Activated CD4-positive, alpha-beta T cell treated with anti-CD3 and anti-CD28 coated beads, Interleukin-2, Interleukin-4, amounts not matched to agents 100 ng/mL and 50 ng/mL, durations not matched to agents 16 hours and 8 hours (primary cell): Measurements from ENCODE around the gene SPACA4.

Source experiments
- DNase-seq: peaks from one replicate; pipeline ENCODE4 v3.0.0-alpha.2; 2020; ENCODE audit warnings: low spot score

The SPACA4 gene

DNA sequence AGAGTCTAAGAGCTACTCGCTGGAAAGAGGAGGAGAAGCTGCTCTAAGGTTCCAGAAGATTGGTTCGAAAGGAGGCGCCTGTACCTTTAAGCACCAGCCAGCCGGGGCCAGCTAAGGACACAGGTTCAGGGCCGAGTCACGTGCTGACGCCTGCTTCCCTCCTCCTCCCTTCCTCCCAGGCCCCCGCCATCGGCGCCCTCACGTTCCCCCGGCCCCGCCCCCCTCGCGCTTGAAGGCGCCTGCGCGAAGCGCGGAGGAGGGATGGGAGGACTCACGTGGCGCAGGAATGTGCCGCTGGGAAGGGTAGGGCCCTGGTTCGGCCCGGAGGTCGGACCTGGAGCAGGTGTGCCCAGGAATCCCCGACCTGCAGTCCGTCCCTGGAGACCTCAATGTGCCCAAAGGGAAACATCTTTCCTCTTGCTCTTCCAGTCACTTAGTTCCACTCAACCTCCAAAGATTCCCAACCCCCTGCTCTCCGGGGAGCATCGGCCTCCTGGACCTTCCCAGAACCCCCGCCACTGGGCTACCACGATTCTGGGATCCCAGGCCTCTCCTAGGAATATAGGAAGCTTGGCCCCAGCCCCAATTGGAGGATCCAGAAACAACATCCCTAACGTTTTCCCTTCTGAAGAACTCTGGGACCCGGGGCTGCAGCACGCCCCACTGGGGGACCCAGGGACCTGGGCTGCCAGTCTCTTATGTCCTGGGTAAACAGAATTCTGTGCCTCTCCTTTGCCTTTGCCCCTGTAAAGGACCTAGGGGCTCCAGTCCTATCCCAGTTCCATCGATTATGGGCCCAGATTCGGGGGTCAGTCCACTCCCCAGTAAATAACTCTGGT lies 28.1 kb downstream of the SPACA4 start:
- DNase-seq: peak; percentile 93

DNA sequence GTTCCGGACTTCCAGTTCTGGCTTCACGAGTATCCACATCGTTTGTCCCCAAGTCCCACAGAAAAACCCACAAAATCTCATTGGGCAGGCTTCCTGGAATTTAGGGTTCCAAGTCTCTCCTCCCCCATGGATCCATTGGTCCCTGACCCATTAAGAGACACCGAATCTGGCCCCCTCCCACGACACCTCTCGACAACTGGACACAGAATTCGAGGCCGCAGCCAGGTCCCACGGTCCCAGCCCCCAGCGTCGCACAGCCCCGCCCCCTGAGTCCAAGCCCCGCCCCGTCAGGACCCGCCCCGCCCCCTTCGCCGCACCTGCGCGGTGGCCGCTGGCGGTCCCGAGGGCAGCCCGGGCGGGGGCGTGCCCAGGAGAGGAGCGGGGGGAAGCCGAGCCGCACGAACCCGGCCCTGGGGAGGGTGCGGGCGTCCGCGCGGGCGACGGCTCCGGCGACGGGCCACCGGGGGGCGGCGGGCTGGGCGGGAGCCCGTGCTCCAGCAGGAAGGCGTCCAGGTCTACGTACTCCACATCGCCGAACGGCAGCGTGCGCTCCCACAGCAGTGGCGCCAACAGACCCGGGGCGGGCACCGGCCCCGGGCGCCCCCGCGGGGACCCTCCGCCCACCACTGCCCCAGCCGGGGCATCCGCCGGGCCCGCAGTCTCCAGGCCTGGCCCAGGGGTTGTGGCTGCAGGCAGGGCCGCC lies 28.9 kb downstream of the SPACA4 start:
- DNase-seq: peak; percentile 67

DNA sequence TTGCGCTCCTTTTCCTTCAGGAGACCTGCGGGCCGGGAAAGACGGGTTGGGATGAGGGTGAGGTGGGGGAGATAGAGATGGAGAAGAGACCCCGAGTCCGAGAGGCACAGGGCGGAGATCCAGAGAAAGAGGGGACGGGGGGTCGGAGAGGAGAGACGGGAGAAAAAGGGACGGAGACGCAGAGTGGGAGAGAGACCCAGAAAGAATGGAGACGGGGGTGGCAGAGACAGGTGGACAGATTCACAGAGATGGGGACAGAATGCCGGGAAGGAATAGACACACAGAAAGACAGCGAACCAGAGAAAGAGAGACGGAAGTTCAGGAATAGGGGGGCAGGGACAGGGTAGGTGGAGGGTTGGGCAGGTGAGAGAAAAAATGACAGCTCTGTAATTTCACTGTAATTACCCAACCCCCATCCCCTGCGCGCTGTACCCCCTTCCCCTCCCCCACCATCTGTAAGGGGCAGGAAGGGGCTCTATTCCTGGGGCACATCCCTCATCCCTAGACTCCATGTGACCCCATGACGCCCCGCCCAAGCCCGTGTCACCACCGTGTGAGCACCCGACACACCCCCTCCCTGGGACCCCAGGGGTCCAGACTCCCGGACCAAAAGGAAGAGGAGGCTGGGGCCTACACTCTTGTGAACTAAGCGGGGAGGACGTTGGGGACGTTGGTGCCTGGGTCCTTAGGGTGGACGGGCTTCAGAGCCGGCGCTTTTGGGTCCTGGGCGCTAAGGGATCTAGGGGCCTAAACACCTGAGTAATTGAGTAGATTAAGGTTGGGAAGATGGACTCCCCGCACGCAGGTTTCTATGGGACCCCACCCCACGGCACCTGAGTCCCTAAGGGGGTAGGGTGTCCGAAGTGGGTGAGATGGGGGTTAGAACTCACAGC lies 29.7 kb downstream of the SPACA4 start:
- DNase-seq: no peak

DNA sequence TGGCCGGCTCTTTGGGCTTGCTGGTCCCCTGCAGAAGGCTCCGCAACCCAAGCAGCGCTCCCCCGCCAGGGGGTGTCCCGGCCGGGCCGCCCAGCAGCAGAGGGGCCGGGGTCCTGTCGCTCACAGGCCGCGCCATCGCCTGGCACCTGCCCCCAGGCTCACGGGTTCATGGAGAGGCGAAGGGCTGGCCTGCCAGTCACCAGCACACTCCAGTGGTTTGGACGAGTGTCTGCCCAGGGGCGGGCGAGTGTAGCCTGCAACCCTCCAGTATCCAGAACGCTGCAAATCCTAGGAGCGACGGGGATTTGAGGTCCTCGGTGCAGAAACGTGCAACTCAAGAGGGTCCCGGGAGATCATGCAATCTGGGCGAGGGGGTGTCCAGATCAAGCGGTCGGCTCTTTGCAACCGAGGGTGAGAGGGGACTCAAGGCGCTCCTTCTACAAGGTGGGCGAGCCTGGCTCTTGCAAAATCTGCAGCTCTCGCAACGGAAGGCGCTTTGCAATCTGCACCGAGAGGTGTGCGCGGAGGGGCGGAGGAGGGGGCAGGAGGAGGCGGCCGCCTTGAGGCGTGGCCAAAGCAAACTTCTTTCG lies 30.4 kb downstream of the SPACA4 start, which contains the start of gene DBP:
TSS of gene DBP (minus strand) at position 521 of the 590 bp plus-strand sequence. CDS start at position 136, 385 bp downstream.
- DNase-seq: no peak

DNA sequence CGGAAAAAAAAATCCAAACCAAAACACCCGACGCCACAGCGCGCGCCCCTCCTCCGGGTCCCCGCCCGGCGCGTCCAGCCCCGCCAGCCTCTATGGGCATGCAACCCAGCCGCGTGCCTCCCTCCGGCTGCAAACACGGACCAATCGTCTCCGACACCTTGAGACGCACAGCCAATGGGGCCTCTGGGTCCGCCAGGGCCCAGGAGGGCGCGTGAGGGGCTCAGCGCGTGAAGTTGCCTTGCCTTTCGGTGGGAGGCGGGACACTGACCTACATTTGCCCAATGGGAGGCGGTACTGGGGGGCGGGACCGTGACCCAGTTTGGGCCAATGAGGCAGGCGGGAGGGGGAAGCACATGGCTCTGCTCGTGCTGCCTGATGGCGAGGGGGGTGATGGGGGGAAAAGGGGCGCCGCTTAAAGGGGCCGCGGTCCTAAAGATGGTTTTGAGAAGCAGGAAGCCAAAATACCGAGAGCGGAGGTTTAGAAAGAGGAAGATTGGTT lies 31.0 kb downstream of the SPACA4 start:
- DNase-seq: peak; percentile 98

DNA sequence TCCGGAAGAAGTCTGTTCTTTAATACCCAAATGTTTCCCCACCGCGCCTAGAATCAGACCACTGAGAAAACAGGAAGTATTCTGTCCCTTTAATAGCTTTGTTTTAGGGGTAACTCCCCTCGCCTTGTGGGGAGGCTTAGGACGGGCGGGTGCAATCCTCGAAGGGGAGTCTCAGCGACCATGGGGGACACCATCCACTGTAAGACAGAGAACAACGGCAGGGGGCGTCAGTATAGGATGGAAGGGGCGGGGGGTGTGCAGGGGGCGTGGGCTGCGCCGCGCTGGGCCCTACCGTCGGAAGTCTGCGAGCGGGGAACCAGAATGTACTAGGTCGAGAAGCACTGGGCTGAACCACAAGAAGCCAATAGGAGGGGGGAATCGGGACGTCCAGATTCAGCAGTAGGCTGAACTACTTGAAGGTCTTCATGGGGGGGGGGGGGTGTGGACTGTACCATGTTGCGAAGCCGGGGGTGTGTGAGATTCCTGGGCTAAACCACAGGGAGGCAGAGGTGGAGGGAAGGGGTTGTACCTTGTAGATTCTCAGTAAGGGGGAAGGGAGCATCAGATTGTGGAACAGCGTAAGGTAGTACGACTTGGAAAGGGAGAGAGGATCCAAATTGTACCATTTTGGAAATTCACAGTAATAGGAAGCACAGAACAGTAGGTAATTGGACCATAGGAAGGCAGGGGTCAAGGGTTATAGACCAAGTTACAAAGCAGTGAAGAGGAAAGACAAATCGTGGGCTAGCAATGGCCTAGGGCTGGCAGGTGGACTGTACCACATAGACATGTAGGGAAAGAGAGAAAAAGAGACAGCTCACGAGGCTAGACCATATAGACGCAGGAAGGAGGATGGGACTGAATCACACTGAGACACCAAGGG lies 31.6 kb downstream of the SPACA4 start:
- peak; percentile 78 for DNase-seq

DNA sequence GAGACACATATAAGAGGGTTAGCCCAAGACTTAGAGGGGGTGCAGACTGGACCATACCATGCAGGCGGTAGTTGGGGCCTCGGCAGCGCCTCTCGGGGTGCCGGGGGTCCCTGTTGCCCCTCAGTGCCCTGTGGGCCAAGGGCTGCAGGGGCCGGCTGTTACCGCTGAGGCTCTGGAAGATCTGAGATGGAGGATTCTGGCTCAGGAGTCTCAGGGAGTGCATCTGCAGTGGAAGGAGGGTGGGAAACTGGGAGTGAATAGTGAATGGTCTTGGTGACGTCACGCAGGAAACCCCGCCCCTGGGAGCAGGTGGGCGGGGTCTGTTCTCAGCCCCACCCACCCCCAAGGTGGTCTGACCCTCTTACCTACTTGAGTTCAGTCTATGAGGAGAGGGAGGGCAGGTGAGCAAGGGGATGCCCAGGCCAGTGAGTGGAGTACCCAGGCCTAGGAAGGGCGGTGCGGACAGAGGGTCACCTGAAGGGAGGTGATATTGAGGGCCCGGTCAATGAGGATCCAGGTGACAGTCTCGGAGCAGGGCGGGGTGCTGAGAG lies 32.4 kb downstream of the SPACA4 start:
- no peak for DNase-seq

DNA sequence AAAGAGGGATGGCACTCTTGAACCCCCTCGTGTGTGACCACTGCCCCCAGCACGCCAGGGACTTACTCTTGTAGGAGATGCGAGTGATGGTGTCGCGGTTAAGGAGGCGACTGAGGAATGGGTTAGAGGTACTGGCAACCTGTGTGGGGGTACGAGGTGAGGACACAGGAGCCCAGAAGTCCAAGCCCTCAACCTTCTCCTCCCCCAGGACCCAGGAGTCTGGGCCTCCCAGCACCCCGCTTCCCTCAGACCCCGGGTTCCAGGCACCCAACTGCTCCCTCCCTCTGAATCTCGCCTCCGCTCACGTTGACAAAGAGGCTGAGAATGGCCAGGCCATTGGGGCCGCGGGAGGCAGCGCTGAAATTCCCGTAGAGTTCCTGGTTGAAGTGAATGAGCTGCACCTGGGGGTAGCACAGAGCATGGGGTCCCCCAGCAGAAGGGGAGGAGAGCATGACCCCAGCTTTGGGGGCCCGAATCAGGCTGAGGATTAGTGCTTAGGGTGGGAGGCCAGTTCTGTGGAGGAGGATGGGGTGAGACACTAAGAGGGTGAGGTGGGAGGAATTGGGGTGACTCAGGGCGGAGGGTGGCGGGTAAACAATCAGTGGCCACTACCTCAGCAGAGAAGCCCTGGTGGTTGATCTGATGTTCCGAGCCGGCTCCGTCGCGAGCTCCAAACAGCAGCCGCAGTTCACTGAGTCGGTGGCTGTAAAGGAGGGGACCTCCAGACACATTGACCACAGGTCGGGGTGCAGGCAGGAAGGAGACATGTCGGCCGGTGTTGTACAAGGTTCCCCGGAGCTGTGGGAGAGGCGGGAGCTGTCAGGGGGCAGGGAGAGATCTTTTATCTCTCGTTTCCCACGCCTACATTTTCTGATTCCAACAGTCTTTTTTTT lies 33.2 kb downstream of the SPACA4 start:
- DNase-seq: no peak

DNA sequence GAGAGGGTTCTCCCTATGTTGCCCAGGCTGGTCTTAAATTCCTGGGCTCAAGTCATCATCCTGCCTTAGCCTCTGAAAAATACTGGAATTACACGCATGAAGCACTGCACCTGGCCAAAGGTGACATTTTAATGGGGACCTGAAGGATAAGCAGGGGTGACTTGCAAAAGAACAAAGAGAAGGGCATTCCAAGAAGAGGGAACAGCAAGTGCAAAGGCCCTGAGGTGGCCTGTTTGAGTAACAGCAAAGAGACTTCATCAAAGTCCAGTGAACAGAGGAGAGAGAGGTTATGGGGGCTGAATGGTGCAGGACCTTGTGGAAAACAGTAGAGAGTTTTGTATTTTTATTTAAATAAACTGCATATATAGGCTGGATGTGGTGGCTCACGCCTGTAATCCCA lies 35.3 kb downstream of the SPACA4 start:
- DNase-seq: no peak

DNA sequence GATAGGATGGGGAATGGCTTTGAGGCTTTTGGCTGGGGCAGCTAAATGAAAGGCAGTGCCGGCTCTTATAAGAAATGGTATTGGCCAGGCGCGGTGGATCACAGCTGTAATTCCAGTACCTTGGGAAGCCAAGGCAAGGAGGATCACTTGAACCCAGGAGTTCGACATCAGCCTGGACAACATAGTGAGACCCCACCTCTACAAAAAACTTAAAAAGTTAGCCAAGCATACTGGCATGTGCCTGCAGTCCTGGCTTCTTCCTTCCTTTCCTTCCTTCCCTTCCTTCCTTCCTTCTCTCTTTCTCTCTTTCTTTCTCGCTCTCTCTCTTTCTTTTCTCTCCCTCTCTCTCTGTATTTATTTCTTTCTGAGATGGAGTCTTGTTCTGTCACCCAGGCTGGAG lies 36.3 kb downstream of the SPACA4 start:
- DNase-seq: no peak

DNA sequence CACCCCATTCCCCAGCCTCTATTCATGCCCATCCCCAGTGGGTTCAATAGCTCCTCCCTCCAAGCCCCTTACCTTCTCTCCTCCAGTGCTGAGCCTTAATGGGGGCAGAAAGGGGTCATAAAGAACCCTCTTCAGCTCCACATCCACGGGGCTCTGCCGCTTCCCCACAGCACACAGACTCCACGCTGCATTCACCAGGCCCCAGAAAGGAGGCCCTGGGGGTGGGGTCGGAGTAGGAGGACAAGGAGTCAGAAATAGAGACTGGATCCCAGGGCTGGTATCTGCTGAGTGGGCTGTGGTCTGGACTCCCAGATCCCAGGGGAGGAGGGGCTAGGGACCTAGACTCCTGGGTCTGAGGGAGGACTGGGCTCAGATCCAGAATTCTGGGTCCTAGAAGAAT lies 37.8 kb downstream of the SPACA4 start:
- DNase-seq: no peak

DNA sequence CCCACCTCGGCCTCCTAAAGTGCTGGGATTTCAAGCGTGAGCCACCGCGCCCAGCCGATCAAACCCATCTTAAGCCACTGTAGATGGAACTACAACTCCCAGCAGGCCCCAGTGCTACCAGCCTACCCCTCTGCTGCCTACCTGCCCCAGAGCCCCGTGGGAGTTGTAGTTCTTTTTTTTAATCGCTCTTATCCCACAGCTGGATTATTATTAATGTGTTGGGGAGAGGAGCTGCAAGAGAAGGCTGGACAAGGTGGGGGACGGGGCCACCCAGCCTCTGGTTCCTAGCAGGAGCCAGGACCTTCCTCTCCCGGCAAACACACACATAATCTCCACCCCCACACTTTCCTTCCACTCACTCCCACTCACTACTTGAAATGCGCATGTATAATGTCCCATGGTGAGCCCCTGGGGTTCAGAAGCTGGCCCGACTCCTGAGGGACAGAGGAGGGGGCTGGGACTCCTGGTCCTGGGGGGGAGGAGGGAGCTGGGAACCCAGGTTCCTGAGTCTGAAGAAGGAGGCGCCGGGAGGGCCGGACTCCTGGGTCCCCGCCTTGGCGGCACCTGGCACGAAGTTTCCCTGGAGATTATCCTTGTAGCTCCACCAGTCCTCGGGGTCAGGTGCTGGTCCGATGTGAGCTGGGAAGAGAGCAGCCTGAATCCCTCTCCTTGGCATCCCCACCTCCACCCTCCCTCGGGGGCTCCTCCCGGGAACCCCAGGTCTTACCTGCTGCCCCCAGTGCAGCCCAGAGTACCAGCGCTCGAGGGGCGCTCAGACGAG lies 38.5 kb downstream of the SPACA4 start:
- peak; percentile 81 for DNase-seq

DNA sequence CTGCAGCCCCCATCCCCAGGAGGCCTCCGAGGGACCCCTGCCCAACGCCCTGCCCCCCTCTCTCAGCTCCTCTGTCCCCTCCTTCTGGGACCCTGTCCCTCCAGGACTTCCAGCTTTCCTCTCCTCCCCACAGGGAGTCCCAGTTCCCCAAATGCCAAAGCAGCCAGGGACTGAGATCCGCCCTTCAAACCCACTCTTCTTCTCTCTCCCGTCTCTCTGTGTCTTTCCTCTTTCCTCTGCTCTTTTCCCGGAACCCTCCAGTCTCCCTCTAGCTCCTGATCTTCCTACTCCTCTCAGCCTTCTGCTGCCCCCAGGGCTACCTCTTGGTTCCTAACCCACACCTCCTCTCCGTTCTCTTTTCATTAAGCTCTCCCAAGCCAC lies 39.1 kb downstream of the SPACA4 start:
- DNase-seq: no peak

DNA sequence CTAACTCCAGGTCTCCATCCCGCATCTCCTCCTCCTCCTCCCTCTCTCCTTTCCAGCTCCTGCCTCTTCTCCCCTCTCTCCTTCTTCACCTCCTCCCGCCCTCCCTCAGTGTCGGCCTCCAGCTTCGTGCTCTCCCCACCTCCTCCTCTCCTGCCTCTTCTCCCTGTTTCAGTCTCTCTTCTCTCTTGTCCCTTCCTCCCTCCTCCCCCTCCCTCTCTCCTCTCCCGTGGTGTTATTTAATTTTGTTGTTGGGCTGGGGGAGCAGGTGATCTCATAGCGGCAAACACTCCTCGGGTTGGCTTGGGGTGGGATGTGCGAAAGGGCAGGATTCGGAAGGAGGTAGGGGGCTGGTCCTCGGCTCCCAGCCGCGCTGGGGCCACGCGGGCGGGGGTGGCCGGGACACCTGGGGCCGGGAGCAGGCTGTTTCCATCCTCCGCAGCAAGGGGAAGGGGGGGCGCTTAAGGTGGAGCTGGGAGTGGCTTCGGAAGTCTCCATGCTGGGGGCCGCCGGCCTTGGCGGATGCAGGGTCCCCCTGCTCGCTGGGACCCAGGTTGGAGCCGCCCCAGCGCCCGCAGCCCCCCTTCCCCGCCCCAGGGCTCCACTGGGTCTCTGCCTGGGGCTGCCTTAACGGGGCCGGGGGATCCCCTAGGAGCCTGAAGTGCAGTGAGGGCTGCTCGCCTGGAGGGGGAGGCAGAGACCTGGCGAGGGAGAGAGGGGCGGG lies 39.6 kb downstream of the SPACA4 start, which contains the start of gene CA11:
TSS of gene CA11 (minus strand) at position 187 of the 721 bp plus-strand sequence. CDS start 555 bp downstream, outside the sequence.
- peak; percentile 92 for DNase-seq

DNA sequence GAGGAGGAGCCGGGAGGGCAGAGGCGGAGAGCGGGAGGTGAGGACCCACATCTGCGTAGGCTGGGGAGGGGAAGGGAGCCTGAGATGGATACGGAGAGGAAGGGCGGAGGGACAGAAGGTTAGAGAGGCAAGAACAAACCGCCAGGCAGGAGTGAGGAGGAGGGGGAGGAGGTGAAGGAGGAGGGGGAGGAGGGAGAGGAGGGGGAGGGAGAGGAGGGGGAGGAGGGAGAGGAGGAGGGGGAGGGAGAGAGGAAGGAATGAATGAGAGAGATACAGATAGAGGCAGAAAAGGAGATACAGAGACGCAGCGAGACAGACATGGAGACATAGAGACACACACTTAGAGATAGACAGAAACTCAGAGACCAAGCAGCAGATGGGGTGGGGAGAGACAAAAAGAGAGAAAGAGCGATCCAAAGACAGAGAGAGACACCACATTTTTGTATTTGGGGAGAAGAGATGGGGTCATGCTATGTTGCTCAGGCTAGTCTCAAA lies 40.2 kb downstream of the SPACA4 start:
- no peak for DNase-seq

DNA sequence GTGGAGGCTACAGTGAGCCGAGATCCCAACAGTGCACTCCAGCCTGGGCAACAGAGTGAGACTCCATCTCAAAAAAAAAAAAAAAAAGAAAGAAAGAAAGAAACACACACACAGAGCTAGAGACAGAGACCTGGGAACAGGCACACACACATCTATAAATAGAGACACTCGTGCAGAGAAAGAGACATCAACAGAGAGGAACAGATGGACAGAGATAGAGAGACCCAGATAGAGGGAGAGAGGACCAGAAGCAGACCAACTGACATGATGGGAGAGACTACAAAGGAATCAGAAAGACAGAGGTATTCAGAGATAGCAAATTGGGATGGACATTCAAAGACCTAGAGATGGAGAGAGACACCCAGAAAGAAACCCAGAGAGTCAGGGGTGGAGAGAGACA lies 41.6 kb downstream of the SPACA4 start:
- no peak for DNase-seq

DNA sequence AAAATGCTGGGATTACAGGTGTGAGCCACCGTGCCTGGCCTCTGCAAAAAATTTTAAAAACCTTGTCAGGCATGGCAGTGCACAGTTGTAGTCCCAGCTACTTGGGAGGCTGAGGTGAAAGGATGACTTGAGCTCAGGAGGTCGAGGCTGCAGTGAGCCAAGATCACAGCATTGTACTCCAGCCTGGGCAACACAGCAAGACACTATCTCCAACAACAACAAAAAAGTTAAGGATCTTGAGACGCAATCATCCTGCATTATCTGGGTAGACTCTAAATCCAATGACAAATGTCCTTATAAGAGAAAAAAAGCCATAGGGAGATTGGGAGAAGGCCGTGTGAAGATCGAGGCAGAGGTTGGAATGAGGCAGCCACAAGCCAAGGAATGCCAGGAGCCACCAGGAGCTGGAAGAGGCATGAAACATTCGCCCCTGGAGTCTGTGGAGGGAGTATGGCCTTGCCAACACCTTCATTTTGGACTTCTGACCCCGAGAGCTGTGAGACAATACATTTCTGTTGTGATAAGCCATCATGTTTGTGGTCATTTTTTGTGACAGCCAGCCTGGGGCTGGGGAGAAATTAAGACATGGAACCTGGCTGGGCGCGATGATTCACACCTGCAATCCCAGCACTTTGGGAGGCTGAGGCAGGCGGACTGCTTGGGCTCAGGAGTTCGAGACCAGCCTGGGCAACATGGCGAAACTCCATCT lies 44.6 kb downstream of the SPACA4 start:
- no peak for DNase-seq
